ENCODE results near the gene RFX1. TPM values are rescaled to one million over a fixed set of nuclear protein-coding genes. Genes with fewer than 3 reads are reported as not detected.

RFX1 gene
- total RNA-seq, 1 experiment from 2014 or later, result 0.87 TPM

GRCh38 chr19:14003251-14004055 lies 2.7 kb downstream of the RFX1 start:
- peak; percentile 29 for DNase-seq (ENCODE audit: low read depth, low spot score)
- in situ Hi-C loops (cut with HindIII; ENCODE audit: low pct_unique_long_range_greater_than_20kb, low sequenced_read_pairs), result no loop called here

- DNase-seq (ENCODE audit: low read depth, low spot score), result no peak
- in situ Hi-C loops (cut with HindIII; ENCODE audit: low pct_unique_long_range_greater_than_20kb, low sequenced_read_pairs), result no loop called here
These were observed 3.4 kb downstream of the RFX1 start for GRCh38 chr19:14002571-14003250.

- in situ Hi-C loops (cut with HindIII; ENCODE audit: low pct_unique_long_range_greater_than_20kb, low sequenced_read_pairs), result no loop called here
- no peak for DNase-seq (ENCODE audit: low read depth, low spot score)
These were observed 5.3 kb downstream of the RFX1 start for GRCh38 chr19:14000691-14001375.

- no peak for DNase-seq (ENCODE audit: low read depth, low spot score)
These were observed 7.0 kb downstream of the RFX1 start for GRCh38 chr19:13999085-13999484.

GRCh38 chr19:13998426-13998825 lies 7.7 kb downstream of the RFX1 start:
- in situ Hi-C loops (cut with HindIII; ENCODE audit: low pct_unique_long_range_greater_than_20kb, low sequenced_read_pairs), result no loop called here
- no peak for DNase-seq (ENCODE audit: low read depth, low spot score)

More at GRCh38 chr19:13999085-13999484, 7.0 kb downstream of the RFX1 start:
- in situ Hi-C loops (cut with HindIII; ENCODE audit: low pct_unique_long_range_greater_than_20kb, low sequenced_read_pairs), result no loop called here

- DNase-seq (ENCODE audit: low read depth, low spot score), result no peak
- in situ Hi-C loops (cut with HindIII; ENCODE audit: low pct_unique_long_range_greater_than_20kb, low sequenced_read_pairs), result no loop called here
These were observed 8.5 kb downstream of the RFX1 start for GRCh38 chr19:13997631-13997962.

- no peak for DNase-seq (ENCODE audit: low read depth, low spot score)
- in situ Hi-C loops (cut with HindIII; ENCODE audit: low pct_unique_long_range_greater_than_20kb, low sequenced_read_pairs), result no loop called here
These were observed 9.0 kb downstream of the RFX1 start for GRCh38 chr19:13996928-13997630.

GRCh38 chr19:13995878-13996765 lies 10.0 kb downstream of the RFX1 start:
- no peak for DNase-seq (ENCODE audit: low read depth, low spot score)
- in situ Hi-C loops (cut with HindIII; ENCODE audit: low pct_unique_long_range_greater_than_20kb, low sequenced_read_pairs), result no loop called here

GRCh38 chr19:13995017-13995728 lies 10.9 kb downstream of the RFX1 start:
- in situ Hi-C loops (cut with HindIII; ENCODE audit: low pct_unique_long_range_greater_than_20kb, low sequenced_read_pairs), result no loop called here
- no peak for DNase-seq (ENCODE audit: low read depth, low spot score)

- DNase-seq (ENCODE audit: low read depth, low spot score), result no peak
- in situ Hi-C loops (cut with HindIII; ENCODE audit: low pct_unique_long_range_greater_than_20kb, low sequenced_read_pairs), result no loop called here
These were observed 12.4 kb downstream of the RFX1 start for GRCh38 chr19:13993590-13994300.

- no peak for DNase-seq (ENCODE audit: low read depth, low spot score)
- in situ Hi-C loops (cut with HindIII; ENCODE audit: low pct_unique_long_range_greater_than_20kb, low sequenced_read_pairs), result no loop called here
These were observed 14.1 kb downstream of the RFX1 start for GRCh38 chr19:13992025-13992424.

- in situ Hi-C loops (cut with HindIII; ENCODE audit: low pct_unique_long_range_greater_than_20kb, low sequenced_read_pairs), result no loop called here
These were observed 16.0 kb downstream of the RFX1 start for GRCh38 chr19:13990085-13990484.

GRCh38 chr19:13989487-13989886 lies 16.6 kb downstream of the RFX1 start:
- no peak for DNase-seq (ENCODE audit: low read depth, low spot score)
- in situ Hi-C loops (cut with HindIII; ENCODE audit: low pct_unique_long_range_greater_than_20kb, low sequenced_read_pairs), result no loop called here

More at GRCh38 chr19:13990085-13990484, 16.0 kb downstream of the RFX1 start:
- no peak for DNase-seq (ENCODE audit: low read depth, low spot score)

- DNase-seq (ENCODE audit: low read depth, low spot score), result no peak
- in situ Hi-C loops (cut with HindIII; ENCODE audit: low pct_unique_long_range_greater_than_20kb, low sequenced_read_pairs), result no loop called here
These were observed 18.8 kb downstream of the RFX1 start for GRCh38 chr19:13987101-13987890.

GRCh38 chr19:13986348-13986904 lies 19.7 kb downstream of the RFX1 start:
- in situ Hi-C loops (cut with HindIII; ENCODE audit: low pct_unique_long_range_greater_than_20kb, low sequenced_read_pairs), result no loop called here
- DNase-seq (ENCODE audit: low read depth, low spot score), result no peak

Data from SK-MEL-5 (cell line).